GM10266 (cell line): ENCODE results near the gene ARHGEF1.

Experiments used
- DNase-seq: peaks from one replicate; pipeline ENCODE4 v3.0.0; 2012; ENCODE audit errors: extremely low spot score
- CTCF ChIP-seq: IDR thresholded peaks from 2 replicates; pipeline ENCODE4 v1.5.1; 2012; ENCODE audit warnings: mild to moderate bottlenecking, low read depth; ENCODE audit not compliant: control insufficient read depth, insufficient read depth; ENCODE audit errors: missing control alignments

ARHGEF1 gene

GRCh38 chr19:41883821-41884733, 1.1 kb downstream of the ARHGEF1 start:
- DNase-seq: peak; percentile 96
- peak; percentile 1 for TF ChIP-seq CTCF

- peak; percentile 79 for DNase-seq
- TF ChIP-seq CTCF: no peak
Observed at GRCh38 chr19:41886761-41887710, 4.1 kb downstream of the ARHGEF1 start.

GRCh38 chr19:41887711-41888382, 4.9 kb downstream of the ARHGEF1 start:
- TF ChIP-seq CTCF: peak; percentile 54

DNA sequence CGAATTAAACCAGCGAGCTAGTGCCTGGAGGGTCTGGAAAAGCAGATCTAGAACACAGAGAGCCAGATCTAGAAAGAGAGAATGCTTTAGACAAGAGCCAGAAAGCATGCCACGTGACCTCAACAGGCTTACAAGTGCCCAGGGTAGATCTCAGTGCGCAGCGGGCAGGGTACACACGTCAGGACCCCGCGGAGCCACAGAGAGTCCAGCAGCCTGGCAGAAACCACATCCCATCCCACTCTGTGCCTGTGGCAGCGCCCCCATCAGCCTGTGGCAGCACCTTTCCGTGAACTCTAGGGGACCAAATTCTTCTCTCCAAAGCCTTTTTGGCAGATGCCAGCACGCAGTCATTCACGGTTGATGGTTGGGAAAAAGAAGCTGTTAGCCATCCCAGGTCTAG, 5.9 kb downstream of the ARHGEF1 start:
- DNase-seq: no peak
- no peak for TF ChIP-seq CTCF

More at GRCh38 chr19:41887711-41888382, 4.9 kb downstream of the ARHGEF1 start:
- no peak for DNase-seq

DNA sequence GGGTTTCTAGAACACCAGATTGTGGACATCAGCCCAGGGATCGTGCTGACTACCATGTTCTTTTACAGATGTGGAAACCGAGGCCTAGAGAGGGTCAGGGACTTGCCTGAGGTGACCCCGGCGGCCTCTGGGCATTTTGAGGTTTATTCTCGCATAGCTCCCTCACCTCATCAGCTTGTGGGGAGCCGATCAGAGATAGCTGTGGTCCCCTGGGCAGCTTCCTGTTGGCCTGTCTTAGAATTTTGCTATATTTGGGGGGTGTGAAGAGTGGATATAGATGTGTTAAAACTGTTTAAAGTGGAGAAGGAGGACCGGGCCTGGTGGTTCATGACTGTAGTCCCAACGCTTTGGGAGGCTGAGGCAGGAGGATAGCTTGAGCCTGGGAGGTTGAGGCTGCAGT, 6.9 kb downstream of the ARHGEF1 start:
- no peak for DNase-seq

GRCh38 chr19:41890936-41891335, 8.0 kb downstream of the ARHGEF1 start:
- no peak for TF ChIP-seq CTCF
- DNase-seq: no peak

More for the DNA sequence above, 6.9 kb downstream of the ARHGEF1 start:
- TF ChIP-seq CTCF: no peak
